HG03045 (cell line): Measurements from ENCODE around the gene POMT2.
"Not testable (repeated sequence)": the region's sequence is repeated elsewhere in the genome, so short reads cannot be mapped to it uniquely, and the experiment has no call there.

Experiments used
- ATAC-seq: cut with Tn5 transposase; IDR thresholded peaks from one replicate; pipeline ENCODE4 v1.9.1; 2021; ENCODE audit warnings: mild to moderate bottlenecking, moderate library complexity; ENCODE audit not compliant: unreplicated experiment

POMT2 gene

DNA sequence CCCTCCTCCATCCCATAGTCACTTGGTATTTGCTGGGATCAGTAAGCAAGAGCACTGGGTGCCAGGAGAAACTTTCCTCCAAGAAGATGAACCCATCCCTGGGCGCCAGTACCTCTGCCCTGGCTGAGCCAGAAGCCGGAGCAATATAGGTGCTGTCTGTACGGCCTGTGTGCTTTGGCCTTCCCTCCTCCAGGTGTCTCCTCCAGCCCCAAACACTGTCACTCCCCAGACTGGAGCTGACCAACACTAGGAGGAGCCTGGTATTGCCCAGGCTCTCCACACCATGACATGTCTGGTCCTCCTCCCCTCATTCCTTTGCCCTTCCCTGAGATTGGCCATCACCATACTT is 5.0 kb upstream of the POMT2 start:
- ATAC-seq: no peak

DNA sequence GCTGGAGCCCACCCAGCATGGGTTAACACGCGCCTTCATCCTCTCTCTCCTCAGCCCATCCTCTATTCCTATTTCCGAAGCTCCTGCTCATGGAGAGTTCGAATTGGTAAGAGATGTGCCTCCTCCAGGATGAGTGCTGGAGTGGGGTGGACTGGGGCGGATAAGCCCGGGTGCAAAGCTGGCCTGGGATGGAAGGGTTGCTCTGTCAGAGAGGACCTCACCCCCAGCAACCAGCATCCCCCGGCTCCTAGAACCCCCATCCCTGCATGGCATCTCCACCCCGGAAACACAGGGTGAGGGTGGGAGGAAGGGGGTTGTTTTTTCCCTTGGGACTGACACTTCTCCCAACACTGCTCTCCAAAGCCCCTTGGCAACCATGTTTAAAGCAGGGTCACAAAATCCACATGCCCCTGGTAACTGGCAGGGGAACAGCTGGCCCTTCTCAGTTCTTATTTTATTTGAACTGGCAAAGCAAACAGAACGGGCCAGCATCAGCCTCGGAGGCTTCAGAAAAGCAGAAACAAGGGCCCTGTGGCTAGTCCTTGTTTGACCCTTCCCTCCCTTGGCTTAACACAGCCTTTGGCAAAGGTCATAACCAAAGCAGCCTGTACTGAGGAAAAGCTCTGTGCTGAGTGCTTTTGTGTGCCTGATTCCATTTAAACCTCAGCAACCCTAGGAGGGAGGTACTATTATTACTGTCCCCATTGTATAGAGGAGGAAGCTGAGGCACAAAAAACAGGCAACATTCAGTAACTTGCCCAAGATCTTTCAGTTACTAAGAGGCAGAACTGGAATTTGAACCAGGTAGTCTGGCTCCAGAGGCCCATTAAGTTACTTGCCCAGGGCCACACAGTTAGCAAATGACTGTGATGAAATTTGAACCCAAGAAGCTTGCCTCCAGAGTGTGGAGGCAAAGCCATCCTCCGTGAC is 4.4 kb upstream of the POMT2 start:
- ATAC-seq: no peak

DNA sequence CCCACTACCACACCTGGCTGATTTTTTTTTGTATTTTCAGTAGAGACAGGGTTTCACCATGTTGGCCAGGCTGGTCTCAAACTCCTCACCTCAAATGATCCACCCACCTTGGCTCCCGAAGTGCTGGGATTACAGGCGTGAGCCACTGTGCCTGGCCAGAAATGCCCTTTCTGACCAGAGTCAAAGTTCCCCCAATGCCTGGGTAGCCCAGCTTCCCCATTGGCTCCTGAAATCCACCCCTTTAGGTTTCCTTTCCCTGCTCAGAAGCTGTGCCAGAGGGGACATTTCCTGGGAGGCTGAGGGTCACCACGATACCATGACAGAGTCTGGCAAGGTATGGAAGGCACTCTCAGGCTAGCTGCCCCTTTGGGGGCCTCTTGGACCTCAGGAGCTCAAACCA is 3.6 kb upstream of the POMT2 start:
- ATAC-seq: no peak

DNA sequence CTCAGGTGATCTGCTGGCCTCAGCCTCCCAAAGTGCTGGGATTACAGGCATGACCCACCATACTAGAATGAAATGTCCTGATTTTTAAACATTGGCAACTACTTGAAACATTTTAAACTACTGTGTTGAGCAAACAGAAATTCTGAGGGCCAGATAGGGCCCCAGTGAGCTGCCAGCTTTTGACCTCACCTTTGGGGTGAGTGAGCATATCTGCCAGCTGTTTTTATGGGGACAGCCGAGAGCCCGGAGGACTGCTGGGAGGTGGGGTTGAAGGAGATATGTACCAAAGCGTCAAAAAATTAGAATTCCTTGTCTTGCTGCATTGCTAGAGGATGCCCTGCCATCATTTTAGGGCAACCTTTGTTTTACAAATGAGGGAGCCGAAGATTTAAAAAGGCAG is 2.9 kb upstream of the POMT2 start:
- no peak for ATAC-seq

DNA sequence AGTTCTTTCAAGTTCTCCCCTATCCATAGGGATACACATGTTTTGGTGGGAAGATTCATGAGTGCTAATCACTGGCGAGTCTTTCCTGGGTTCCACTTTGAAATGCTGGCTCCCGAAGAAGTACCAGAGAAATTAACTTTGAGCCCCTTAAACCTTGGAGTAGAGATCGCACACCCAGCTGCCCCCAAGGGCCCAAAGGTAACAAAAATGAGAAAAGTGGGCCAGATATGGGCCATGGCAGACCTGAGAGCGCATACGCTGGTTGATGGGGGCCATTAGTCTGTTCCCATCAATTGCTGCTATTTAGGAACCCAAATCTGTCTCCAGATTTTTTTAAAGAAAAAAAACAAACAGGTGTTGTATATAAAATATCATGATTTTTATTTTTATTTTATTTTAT is 2.3 kb upstream of the POMT2 start:
- no peak for ATAC-seq

DNA sequence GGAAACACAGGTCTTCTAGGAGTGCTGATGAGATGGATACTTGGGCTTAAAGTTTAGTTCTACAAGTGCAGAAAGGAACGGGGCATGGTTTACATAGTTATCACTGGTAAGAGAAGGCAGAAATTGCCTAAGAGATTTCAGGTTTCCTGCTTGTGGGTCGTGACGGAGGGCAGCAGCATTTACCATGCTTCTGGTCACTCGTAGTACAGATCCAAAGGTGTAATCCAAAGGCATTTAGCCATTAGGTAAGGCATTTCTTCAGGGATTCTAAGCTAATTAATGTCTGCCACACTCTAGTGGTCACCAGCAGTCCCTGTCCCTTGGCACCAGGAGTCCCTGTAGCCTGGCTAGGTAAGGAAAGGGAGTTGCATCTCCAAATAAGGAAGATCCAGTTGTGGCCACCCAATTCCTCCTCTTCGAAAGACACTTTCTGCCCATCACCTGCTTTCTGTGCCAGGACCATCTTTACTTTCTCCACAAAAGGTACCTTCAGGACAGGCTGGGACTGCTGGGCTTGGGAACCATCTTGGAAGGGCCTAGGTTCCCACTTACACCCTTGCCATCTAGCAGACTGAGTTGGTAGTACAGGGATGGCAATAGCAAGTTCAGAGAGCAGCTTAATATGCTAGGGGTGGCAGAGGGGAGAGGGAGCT is 1.7 kb upstream of the POMT2 start:
- ATAC-seq: no peak

DNA sequence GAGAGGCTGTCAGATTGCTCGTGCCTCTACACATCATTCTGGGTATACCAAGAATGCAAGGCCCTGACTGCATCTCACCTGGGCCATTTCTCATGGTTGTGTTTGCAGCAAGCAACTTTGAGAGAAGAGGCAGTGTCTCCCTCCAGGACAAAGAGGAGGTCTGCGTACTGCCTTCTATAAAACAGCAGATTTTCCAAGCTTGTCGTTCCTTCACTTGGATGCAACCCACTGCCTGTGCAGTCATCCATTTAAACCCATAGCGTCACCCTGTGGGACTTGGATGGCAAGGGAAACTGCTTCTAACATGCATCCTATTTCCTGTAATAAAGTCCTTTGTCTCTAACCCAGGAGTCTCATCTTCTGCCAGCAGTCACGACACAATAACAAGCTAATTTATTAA is 1.3 kb downstream of the POMT2 start:
- no peak for ATAC-seq

DNA sequence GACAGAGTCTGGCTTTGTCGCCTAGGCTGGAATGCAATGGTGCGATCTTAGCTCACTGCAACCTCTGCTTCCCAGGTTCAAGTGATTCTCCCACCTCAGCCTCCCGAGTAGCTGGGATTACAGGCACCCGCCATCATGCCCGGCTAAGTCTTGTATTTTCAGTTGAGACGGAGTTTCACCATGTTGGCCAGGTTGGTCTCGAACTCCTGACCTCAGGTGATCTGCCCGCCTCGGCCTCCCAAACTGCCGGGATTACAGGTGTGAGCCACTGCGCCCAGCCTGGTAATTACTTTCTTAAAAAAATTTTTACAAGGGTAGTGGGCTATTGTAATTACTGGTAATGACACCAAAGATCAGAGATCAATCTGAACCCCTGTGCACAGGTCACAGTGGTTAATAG is 1.9 kb downstream of the POMT2 start:
- ATAC-seq: not testable (repeated sequence)

DNA sequence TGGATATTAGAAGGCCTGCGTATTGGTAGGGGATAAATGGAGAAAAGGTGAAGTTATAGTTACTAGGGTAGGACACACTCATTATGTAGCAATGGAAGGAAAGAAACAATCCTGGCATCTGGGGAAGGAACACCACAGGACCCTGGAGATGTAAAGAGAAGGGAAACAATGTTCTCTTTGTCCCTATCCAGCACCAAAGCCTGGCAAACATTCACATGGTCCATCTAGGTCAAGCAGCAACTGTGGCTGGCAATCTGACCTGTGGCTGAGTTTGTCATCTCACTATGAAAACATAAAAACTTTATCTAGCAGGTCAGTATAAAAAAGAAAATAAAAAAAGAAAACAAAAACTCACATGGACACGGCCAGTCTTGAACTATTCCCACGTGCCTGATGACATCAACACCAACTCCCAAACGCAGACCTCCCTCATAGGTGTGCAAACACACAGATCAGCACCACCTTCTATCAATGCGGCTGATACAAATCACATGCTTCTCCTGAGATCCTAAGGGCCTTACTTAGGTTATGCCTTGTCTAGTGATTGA is 2.6 kb downstream of the POMT2 start:
- no peak for ATAC-seq

DNA sequence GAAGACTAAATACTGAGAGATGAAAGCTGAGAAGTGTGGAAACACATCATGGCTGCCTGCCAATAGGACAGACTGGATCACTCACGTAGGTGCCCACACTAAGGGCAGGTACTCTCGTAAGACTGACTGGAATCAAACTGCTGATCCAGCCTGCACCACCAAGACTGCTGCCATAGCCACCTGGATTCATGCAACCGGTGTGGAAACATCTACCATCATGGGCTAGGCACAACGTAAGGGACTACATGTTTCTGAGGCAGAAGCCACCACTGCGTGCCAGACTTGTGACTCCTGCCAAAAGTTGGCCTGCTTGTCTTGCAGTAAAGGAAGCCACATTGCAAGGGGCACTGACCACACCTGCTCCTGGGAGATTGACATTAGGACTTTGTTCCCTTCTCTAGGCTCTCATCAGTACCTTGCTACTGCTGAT is 3.8 kb downstream of the POMT2 start:
- ATAC-seq: no peak

DNA sequence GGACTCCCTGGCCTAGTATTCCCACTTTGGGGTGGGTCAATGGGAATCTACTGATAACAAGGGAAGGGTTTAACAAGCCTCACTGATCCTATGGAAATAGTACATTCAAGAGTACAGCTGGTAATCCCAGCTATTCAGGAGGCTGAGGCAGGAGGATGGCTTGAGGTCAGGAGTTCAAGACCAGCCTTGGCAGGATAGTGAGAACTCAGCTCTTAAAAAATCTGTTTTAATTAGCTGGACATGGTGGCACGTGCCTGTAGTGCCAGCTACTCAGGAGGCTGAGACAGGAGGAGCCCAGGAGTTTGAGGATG is 4.5 kb downstream of the POMT2 start:
- ATAC-seq: no peak

DNA sequence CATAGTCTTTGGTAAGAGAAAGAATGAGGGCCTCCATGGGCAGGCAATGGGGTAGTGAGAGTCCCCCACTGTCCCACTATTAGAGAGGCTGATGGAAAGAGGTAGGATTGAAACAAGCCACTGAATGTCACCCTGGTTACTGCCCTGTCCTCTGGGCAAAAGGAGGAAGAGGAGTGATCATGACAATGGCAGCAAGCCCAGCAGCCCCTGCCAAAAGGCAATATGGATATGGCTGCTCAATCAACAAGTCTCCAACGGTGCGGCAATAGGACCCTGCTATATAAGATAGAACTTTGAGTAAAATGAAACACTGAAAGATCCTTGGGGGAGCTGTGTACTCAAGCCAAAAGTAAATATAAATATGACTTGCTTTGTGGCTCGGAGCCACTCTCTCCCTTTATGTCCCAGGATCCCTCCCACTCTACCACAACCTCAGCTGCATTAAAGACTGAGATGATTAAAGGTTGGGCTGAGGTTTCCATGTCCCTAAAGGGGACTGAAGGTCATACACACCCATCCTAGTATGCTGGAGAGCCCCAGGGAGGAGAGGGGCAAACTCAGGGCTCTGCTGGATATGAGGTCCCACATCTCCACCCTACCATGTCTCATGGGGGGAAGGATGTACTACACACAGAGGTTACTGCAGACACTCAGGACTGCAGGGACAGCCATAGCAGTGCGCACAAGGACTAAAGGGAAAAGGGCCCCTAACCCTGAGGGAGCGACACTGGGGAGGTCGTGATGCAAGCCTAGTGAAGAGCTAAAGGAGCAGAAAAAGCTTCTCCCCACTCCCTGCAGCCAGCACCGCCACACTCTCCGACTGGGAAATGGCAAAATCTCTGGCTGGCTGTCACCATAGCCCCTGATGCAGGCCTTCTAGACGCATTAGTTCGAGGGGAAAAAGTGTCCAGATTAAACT is 5.9 kb downstream of the POMT2 start:
- no peak for ATAC-seq

DNA sequence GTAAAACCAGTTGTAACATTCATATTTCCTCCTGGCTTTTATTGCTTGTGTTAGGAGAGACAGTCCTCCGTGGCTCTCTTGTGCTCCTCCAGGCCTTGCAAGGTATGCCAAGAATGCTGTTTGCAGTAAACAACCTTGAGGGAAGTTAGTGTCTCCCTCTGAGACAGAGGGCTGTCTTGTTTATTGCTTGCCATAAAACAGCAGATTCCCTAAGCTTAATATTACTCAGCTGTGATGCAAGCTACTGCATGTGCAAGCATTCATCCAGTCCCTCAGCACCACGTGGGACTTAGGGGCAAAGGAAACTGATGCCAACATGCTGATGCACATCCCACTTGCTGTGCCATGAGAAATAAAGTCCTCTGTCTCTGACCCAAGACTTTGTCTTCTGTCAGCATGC is 6.6 kb downstream of the POMT2 start:
- ATAC-seq: no peak

DNA sequence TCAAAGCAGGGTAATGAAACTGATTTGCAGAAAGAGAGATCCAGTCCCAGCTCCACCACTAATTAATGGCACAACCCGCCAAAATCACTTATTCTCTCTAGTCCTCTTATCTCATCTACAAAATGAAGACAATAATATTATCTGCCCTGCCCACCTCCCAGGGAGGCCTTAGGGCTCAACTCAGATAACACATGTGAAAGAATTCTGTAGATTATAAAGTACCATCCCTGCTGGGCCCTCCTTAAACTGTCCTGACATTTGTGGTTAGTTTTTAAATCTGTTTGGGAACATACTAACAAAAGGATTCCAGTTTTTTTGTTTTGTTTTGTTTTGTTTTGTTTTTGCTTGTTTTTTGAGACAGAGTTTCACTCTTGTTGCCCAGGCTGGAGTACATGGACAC is 7.3 kb downstream of the POMT2 start:
- no peak for ATAC-seq

DNA sequence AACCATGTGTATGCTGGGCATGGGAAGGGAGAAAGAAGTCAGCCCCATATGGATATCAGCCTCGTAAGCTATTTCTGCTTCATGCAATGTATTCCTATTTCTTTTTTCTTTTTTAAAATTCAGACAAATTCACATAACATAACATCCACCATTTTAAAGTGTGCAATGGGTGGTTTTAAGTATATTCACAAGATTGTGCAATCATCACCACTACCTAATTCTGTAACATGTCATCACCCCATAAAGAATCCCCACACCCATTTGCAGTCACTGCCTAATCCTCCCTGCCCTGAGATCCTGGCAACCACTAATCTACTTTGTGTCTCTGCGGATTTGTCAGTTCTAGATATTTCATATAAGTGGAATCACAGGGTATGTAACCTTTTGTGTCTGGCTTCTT is 9.5 kb downstream of the POMT2 start:
- no peak for ATAC-seq

DNA sequence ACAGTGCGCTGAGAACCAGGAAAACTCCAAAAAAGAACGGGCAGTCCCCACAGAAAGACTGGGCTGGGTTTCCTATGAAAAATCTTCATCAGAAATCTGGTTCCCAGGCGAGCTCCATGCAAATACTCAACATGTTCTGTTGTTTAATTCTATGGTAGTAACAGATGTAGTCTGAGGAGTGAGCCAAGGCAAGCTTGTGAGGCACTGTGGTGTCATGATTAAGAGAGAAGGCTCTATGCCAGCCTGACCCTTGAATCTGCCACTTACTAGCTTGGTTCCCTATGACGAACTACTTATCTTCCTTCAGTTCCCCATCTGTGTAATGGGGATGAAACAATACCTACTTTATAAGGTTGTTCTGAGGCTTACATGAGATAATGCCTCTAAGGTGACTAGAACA is 10.7 kb downstream of the POMT2 start:
- ATAC-seq: no peak

DNA sequence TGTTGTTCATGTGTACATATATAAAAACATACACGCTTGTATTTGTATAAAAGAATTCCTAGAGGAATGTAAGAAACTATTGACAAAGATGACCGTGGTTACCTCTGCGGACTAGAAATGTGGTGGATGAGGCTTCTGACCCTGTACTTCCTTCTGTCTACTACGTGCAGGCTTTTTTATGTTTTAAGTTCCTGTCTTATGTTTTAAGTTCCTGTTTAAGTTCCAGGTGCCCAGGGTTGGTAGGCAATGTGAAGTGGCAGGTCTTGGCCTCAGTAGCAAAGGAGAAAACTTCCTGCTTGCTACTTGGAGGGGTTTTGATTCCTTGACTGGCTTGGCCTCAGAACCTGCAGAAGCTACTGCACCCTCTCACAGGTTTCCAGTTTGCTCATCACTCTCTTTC is 11.6 kb downstream of the POMT2 start:
- no peak for ATAC-seq

DNA sequence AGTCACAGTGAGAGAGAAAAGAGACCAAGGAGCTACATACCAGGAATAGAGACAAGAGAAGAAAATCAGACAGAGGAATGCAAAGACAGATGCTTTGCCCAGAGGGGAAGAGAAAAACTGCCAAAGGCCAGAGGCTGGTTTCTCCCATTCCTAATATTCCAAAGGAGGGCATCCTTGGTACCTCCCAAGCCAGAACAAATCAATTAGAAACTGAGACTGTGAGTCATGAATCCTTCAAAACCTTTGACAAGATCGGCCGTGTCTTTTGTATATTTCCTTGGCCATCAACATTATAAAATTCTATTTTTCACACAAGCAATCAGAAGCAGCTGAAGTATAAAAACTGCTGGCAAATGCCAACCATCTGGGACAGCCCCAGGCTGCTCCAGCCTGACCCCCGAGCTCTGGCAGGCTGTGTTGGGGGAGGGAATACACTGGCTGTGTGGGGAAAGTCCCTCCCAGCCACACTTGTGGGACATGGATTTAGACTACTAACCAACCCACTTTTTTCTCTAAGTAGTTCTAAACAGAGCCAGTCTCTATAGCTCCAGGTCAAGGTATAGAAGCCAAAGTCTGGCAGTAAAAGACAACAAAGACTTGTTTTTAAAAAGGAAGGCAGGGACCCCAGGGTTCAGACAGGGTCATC is 13.7 kb downstream of the POMT2 start:
- no peak for ATAC-seq

DNA sequence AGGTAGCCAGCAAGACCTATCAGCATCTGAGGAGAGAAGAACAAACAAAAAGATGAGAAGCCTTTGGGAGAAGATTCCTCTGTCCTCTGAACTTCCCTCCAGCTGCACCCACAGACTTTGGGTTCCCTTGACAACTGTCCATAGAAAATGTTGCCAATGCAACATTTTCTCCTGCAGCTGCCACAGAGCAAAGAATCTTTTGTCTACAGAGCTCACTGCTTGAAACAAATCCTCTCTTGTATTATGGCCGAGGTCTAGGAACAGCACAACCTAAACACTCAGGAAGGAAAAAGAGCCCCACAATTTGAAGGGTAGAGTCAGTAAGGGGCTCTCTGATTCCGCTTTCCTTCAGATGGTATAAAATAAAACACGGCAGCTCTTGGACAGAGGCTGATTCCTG is 14.3 kb downstream of the POMT2 start:
- ATAC-seq: no peak

DNA sequence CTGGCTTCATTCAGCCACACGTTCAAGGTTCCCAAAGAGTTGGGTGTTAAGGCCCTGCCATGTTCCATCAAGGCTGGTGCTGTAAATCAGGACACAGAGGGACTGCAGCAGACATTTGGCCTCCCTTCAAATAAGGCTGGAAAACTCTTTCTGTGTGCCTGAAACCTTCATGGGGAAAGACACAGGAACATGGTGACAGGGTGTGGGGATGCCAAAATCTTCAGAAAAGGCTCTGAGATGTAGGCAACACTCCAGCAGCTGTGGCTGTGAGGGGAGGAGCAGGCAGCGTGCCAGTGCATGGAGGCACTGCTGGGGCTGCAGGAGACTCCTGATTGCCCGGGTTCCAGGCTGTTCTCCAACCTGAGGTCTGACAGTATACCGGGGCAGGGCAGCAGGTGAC is 15.0 kb downstream of the POMT2 start:
- ATAC-seq: no peak
